Right lung (tissue), 5 donors: ENCODE results near the gene CLPTM1L. TPM values are rescaled to one million over a fixed set of nuclear protein-coding genes. Genes with fewer than 3 reads are reported as not detected.
A peak's percentile ranks its signal among the peaks of the same experiment; 100 is the strongest.
"Not testable (repeated sequence)": the region's sequence is repeated elsewhere in the genome, so short reads cannot be mapped to it uniquely, and the experiment has no call there.

Experiments used
- DNase-seq, 2 donors: peaks; one replicate each; pipeline ENCODE4 v3.0.0-alpha.2; 2013
- polyA plus RNA-seq, 5 donors: library from polyadenylated mRNA; unstranded; fragments of 120-200 nt; gene quantifications; one replicate each; pipeline versions ENCODE4 v1.2.1 to v1.2.3, GENCODE V29; 2013; ENCODE audit warnings: inconsistent platforms in 1 of 5, low replicate concordance in 1 of 5; ENCODE audit not compliant: insufficient read length in 5 of 5, insufficient read depth in 1 of 5

Gene CLPTM1L
- polyA plus RNA-seq, 5 donors: 81.2 to 109 (median 84.6) TPM

- peak in 1 of 2 donors; percentile 17 for DNase-seq
These were observed 1.6 kb downstream of the CLPTM1L start for GRCh38 chr5:1343315-1343751.

DNA sequence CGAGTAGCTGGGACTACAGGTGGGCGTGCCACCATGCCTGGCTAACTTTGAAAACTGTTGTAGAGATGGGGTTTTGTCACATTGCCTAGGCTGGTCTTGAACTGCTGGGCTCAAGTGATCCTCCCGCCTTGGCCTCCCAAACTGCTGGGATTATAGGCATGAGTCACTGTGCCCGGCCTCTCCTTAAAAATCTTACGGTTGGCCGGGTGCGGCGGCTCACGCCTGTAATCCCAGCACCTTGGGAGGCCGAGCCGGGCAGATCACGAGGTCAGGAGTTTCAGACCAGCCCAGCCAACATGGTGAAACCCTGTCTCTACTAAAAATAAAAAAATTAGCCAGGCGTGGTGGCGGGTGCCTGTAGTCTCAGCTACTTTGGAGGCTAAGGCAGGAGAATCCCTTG lies 2.2 kb downstream of the CLPTM1L start:
- not testable (repeated sequence) for DNase-seq

- DNase-seq: no peak
These were observed 2.6 kb downstream of the CLPTM1L start for GRCh38 chr5:1342268-1342667.

DNA sequence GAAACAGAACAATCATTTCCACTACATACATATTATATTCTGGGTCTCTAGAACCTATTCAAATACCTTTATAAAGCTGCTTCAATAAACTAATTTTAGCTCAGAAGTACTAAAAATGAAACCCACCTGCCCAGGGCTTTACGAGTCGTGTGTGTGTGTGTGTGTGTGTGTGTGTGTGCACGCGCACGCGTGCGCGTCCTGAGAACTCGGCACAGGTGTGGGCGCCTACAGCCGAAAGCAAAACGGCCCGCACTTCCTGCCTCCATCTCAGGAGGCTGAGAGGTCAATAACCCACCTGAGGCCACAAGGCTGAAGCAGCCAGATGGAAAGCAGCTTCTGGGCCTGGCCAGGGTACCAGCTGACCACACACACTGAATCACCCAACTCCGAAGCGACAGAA lies 3.0 kb downstream of the CLPTM1L start:
- no peak for DNase-seq

DNA sequence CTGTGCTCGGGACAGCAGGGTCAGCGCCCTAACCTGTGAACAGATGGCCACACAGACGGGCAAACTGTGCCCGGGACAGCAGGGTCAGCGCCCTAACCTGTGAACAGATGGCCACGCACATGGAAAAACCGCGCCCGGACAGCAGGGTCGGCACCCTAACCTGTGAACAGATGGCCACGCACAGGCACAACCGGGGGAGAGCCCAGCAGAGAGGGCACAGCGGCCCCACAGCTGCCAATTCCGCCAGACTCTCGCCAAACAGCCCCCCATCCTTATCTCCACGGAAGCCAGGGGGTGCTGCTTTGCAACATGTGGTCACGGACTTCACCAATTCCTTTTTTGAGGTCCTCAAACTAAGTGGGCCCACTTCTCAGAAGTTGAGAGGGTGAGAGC lies 5.1 kb downstream of the CLPTM1L start:
- not testable (repeated sequence) for DNase-seq

DNA sequence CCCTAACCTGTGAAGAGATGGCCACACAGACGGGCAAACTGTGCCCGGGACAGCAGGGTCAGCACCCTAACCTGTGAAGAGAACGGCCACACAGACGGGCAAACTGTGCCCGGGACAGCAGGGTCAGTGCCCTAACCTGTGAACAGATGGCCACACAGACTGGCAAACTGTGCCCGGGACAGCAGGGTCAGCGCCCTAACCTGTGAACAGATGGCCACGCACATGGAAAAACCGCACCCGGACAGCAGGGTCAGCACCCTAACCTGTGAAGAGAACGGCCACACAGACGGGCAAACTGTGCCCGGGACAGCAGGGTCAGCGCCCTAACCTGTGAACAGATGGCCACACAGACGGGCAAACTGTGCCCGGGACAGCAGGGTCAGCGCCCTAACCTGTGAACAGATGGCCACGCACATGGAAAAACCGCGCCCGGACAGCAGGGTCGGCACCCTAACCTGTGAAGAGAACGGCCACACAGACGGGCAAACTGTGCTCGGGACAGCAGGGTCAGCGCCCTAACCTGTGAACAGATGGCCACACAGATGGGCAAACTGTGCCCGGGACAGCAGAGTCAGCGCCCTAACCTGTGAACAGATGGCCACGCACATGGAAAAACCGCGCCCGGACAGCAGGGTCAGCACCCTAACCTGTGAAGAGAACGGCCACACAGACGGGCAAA lies 5.6 kb downstream of the CLPTM1L start:
- DNase-seq: not testable (repeated sequence)

DNA sequence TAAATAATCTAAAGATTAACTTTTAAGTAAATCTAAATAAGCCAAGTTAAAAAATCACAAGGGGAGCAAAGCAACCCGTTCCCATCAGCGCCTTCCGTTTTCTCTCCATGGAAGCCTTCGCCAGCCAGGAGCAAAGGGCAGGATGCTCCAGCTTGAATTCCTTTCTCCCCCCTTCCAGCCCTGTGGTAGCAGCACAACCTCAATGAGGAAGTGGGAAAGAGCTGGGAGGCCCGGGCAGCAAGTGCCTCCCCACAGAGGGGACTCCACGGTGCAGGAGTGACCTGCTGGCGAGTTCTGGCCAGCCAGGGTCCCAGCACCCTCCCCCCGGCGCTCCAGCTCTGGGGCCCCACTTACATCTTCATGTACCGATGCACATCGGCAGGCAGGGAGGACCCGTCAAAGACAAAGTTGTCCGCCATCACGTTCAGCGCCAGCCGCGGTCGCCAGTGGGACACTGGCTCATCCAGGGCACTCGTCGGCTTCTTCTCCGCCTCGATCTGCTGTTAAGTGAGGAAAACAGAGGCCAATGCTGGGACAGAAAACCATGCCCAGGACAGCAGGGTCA lies 6.3 kb downstream of the CLPTM1L start:
- DNase-seq: no peak

- DNase-seq: no peak
These were observed 6.8 kb downstream of the CLPTM1L start for GRCh38 chr5:1338196-1338490.

- DNase-seq: no peak
These were observed 7.3 kb downstream of the CLPTM1L start for GRCh38 chr5:1337489-1338195.

GRCh38 chr5:1336749-1337488 lies 8.0 kb downstream of the CLPTM1L start:
- no peak for DNase-seq

DNA sequence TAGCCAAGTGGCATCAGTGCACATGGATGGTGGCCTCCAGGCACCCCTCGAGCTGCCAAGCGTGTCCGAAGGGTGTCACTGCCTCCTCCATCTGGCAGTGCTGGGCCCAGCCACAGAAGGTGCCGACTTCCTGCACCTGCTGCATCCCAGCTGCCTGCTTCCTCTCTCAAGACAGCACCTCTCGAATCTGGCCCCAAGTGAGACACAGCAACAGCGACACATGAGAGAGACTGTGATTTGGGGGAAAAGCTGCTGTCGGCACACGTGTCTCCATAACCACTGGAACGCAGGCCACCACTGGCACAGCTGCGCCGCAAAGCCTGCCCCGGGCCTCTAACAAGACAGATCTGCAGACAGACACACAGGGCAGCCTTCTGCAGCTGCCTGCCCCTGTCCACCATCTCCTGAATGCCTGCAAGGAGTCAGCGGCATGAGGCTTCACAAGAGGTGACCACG lies 8.8 kb downstream of the CLPTM1L start:
- DNase-seq: no peak

DNA sequence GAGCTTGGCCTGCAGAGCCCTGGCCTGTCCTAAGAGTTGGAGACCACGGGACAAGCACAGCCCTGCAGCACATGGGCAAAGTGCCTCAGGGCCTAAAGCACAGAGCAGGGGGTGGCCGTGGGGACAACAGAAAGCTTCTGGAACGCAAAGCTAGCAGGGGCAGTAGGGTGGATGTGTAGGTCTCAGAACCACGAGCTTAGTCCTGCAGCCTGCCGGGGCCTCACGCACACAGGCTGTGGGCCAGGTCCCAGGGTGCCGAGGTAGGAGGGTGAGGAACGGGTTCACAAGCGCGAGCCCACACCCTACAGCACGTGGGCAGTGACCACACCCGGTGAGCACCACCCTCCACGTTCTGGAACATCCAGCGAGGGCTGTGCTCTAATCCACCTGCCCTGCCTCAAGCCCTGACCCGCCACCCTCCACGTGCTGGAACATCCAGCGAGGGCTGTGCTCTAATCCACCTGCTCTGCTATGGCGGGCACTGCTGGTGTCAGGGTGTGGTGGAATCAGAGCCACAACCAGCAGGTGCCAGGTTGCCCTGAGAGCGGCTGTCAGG lies 9.3 kb downstream of the CLPTM1L start:
- DNase-seq: no peak

DNA sequence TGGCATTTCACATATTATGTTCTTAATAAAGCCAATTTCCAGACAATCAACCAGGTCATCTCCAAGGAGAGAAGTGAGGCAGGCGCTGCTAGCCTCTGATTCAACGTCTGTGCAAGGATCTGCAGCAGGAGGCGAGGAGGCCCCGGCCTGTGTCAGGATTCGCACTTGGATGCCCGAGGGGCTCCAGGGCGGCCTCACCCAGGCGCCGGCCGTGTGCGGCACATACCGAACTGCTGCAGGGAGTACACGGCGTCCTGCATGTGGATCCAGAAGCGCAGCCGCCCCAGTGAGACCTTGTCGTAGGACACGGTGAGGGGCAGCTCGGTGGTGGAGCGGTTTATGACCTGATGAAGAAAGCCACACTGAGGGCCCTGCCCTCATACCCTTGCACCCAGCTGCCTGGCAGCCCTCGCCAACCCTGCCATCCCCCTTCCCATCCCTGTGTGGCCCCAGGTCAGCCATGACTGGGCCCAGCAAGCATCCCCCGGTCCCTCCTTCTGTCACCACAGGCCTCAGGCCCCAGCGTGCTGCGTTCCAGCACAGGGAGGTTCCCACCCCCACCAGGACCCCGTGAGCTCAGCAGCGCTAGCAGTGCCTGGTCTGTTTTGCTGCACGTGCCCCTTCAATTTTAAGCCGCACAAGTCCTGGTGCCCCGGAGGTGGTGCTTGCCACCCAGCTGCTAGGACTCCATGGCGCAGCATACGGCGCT lies 9.9 kb downstream of the CLPTM1L start:
- no peak for DNase-seq

- no peak for DNase-seq
These were observed 10.9 kb downstream of the CLPTM1L start for GRCh38 chr5:1333986-1334385.

GRCh38 chr5:1333286-1333685 lies 11.6 kb downstream of the CLPTM1L start:
- not testable (repeated sequence) for DNase-seq

GRCh38 chr5:1332461-1333001 lies 12.4 kb downstream of the CLPTM1L start:
- no peak for DNase-seq

DNA sequence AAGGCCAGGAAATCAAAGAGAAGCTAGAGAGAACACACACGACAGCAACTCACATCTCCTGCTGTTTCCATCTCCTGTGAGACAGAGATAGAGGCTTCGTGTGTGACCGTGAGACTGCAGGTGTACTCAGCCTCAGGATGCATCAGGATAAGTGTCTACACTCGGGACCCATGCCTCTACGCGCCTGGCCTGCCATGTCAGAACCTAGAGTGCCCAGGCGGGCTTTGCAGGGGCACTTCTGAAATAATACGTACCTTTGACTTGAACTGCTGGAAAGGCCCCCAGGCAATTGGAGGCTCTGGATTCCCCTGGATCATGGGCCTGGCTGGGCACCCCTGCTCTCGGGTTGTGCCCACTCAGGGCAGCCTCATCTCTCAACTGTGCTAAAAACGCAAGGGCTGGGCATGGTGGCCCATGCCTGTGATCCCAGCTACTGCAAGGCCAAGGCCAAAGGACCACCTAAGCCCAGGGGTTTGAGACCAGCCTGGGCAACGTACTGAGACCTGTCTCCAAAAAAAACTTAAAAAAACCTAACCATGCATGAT lies 13.0 kb downstream of the CLPTM1L start:
- no peak for DNase-seq

- no peak for DNase-seq
These were observed 13.8 kb downstream of the CLPTM1L start for GRCh38 chr5:1330847-1331831.

GRCh38 chr5:1330146-1330846 lies 14.6 kb downstream of the CLPTM1L start:
- DNase-seq: no peak
